Colonic mucosa (tissue), 4 donors: ENCODE measurements around the gene AUTS2. TPM values are rescaled to one million over a fixed set of nuclear protein-coding genes. Genes with fewer than 3 reads are reported as not detected.

Experiments used
- DNase-seq: peaks from one replicate; pipeline ENCODE4 v3.0.0-alpha.2; 2020
- H3K27ac ChIP-seq: fragments of 200-600 bp; one replicate; pipeline ENCODE4 v1.8.0; 2021
- H3K27me3 ChIP-seq: fragments of 200-600 bp; one replicate; pipeline ENCODE4 v1.8.0; 2021
- H3K36me3 ChIP-seq: fragments of 200-600 bp; one replicate; pipeline ENCODE4 v1.8.0; 2021
- H3K4me1 ChIP-seq: fragments of 200-600 bp; one replicate; pipeline ENCODE4 v1.8.0; 2021; ENCODE audit warnings: mild to moderate bottlenecking
- H3K4me3 ChIP-seq: fragments of 200-600 bp; one replicate; pipeline ENCODE4 v1.8.0; 2021
- H3K9ac ChIP-seq, 2 donors: one replicate each; pipeline ENCODE4 v1.7.0; 2013; ENCODE audit warnings: control low read depth in 2 of 2, low read depth in 2 of 2, low read length in 2 of 2
- H3K9me3 ChIP-seq: fragments of 200-600 bp; one replicate; pipeline ENCODE4 v1.8.0; 2021
- intact Hi-C: fragments of 100-400 bp; cut with DNase I; formaldehyde crosslinking; loops from one replicate; pipeline ENCODE4 v1.14.1; 2022
- total RNA-seq, 2 donors: library from RNA; stranded (reverse); fragmentation: NEBNext Ultra II Directional in 1 of 2; extraction: Animal tissue kit (Norgen Biotek cat#: 25700) in 1 of 2; gene quantifications; one replicate each; pipeline ENCODE4 v1.2.1, GENCODE V29; 2021
- TF ChIP-seq, protein P1 (sequence below): fragments of 200-600 bp; IDR thresholded peaks from one replicate; pipeline ENCODE4 v1.8.0; 2022; ENCODE audit warnings: antibody characterized with exemption, mild to moderate bottlenecking
- donor health status: healthy.
- donor health status: DM: no; HTN: no; CAD: no.
- donor health status: DM: no; HTN: no; CAD: no.

AUTS2 gene
- total RNA-seq, 2 donors from 2014 or later: 39.8 to 42.3 TPM

DNA sequence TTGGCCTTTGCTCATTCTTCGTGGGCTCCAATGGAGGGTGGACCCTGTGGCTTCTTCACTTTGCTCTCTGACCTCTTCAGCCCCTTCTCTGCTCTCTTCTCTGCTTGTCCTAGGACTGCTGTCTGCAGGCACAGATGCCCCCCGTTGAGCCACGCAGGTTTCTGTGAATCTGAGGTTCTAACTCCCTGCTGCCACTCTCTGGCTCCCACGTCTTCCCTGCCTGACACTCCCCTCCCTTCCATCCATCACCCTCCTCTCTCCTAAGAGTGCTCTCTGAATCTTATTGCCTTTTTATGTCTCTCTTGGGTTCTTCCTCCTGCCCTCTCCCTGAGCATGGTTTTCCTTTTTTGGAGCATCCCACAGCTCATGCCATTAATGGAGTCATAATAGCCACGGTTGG, 1034.1 kb downstream of the AUTS2 start:
- H3K27ac ChIP-seq: no peak overlapping the region
- DNase-seq: no peak
- TF ChIP-seq, protein P1, sequence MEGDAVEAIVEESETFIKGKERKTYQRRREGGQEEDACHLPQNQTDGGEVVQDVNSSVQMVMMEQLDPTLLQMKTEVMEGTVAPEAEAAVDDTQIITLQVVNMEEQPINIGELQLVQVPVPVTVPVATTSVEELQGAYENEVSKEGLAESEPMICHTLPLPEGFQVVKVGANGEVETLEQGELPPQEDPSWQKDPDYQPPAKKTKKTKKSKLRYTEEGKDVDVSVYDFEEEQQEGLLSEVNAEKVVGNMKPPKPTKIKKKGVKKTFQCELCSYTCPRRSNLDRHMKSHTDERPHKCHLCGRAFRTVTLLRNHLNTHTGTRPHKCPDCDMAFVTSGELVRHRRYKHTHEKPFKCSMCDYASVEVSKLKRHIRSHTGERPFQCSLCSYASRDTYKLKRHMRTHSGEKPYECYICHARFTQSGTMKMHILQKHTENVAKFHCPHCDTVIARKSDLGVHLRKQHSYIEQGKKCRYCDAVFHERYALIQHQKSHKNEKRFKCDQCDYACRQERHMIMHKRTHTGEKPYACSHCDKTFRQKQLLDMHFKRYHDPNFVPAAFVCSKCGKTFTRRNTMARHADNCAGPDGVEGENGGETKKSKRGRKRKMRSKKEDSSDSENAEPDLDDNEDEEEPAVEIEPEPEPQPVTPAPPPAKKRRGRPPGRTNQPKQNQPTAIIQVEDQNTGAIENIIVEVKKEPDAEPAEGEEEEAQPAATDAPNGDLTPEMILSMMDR: no peak
- H3K36me3 ChIP-seq: no peaks in the 10 kb centered on the region
- H3K9ac ChIP-seq: no peak overlapping the region
- H3K4me3 ChIP-seq: no peak overlapping the region
- H3K4me1 ChIP-seq: no peaks in the 10 kb centered on the region
- H3K9me3 ChIP-seq: no peaks in the 10 kb centered on the region
- intact Hi-C loops: no loop called here
- H3K27me3 ChIP-seq: no peaks in the 10 kb centered on the region

DNA sequence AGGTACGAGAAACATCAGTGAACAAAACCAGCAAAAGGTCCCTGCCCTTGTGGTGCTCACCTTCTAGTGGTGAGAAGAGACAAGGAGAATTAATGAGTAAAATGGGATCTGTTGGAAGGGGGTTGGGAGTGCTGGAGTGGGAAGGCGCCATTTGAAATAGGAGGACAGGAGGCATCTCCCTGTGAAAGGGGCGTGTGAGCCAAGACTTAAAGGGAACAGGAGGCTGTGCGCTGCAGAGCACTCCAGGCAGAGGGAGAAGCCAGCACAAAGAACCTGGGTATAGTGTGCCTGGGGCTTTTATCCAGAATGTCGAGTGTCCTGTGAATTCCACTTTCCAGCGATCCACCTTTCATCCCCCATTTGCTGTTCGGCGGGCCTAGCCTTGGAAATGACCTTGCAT, 1035.8 kb downstream of the AUTS2 start:
- DNase-seq: no peak
- intact Hi-C loops: no loop called here
- H3K9me3 ChIP-seq: no peaks in the 10 kb centered on the region
- H3K36me3 ChIP-seq: no peaks in the 10 kb centered on the region
- no peak overlapping the region for H3K9ac ChIP-seq
- TF ChIP-seq, protein P1: no peak
- H3K27me3 ChIP-seq: no peaks in the 10 kb centered on the region
- no peak overlapping the region for H3K27ac ChIP-seq
- no peaks in the 10 kb centered on the region for H3K4me1 ChIP-seq
- no peak overlapping the region for H3K4me3 ChIP-seq

DNA sequence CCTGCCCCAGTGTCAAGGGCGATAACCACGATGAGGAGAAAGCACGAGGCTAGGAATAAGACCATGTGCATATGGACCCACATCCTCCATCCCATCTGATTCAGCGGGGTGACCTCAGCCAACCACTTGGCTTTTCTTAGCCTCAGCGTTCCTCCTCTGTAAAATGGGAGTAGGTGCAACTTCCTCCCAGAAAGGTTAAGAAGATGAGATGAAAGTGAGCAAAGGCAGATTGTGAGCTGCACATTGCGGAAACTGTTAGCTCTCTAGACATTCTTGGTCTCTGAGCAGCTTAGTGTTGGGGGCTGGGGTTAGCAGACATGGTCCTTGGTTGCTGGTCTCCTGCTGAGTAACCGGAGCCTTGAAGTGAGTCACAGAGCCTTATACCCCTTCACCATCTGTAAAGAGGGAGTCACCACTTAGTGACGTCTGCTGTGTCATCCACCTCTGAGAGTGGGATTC, 1036.4 kb downstream of the AUTS2 start:
- no peaks in the 10 kb centered on the region for H3K9me3 ChIP-seq
- DNase-seq: no peak
- no peaks in the 10 kb centered on the region for H3K36me3 ChIP-seq
- H3K4me1 ChIP-seq: no peaks in the 10 kb centered on the region
- no peaks in the 10 kb centered on the region for H3K27me3 ChIP-seq
- intact Hi-C loops: no loop called here
- TF ChIP-seq, protein P1: no peak
- no peak overlapping the region for H3K27ac ChIP-seq
- no peak overlapping the region for H3K4me3 ChIP-seq
- H3K9ac ChIP-seq: no peak overlapping the region

DNA sequence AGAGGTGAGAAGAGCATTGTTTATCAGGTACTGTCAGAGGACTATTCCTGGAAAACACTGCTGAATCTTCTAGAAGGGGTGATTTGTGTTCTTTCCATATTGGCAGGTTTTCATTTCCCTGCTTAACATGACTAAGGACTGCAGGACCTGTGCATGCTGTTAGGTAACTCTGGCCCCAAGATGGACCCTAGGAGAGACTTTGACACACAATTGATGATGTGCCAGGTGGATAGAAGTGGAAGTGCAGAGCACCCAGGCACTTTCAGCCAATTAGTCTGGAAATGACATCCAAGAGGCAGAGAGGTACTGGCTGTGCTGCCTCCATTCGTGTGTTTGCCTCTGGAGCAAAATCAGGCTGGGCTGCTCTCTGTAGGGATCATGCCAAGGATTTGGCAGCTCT, 1037.4 kb downstream of the AUTS2 start:
- intact Hi-C loops: no loop called here

DNA sequence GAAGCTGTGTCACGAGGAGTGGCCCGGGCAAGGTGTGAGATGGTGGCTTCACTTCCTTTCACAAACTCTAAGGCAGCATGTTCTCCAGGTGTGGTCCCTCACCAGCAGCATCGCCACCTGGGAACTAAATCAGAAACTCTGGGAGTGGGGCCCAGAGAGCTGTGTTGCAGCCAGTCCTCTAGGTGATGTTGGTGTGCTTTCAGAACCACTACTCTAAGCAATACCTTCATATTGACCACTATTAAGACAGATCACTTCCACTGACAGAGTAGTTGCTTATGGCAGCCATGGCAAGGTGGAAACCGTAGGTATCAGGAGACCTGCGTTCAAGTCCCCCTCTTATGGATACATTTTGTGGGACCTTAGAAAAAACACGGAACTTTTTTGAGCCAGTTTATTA, 1037.9 kb downstream of the AUTS2 start:
- intact Hi-C loops: no loop called here
- TF ChIP-seq, protein P1: no peak
- DNase-seq: no peak
- Histone ChIP-seq H3K9ac (no peak overlapping the region), H3K4me1 (no peaks in the 10 kb centered on the region), H3K27ac (no peak overlapping the region), H3K9me3 (no peaks in the 10 kb centered on the region), H3K4me3 (no peak overlapping the region), H3K36me3 (no peaks in the 10 kb centered on the region), H3K27me3 (no peaks in the 10 kb centered on the region)

More for the DNA sequence above, 1037.4 kb downstream of the AUTS2 start:
- no peak for DNase-seq
- no peaks in the 10 kb centered on the region for H3K36me3 ChIP-seq
- no peaks in the 10 kb centered on the region for H3K9me3 ChIP-seq
- no peak overlapping the region for H3K9ac ChIP-seq
- H3K4me3 ChIP-seq: no peak overlapping the region
- H3K4me1 ChIP-seq: no peaks in the 10 kb centered on the region
- H3K27me3 ChIP-seq: no peaks in the 10 kb centered on the region
- no peak overlapping the region for H3K27ac ChIP-seq
- TF ChIP-seq, protein P1: no peak

DNA sequence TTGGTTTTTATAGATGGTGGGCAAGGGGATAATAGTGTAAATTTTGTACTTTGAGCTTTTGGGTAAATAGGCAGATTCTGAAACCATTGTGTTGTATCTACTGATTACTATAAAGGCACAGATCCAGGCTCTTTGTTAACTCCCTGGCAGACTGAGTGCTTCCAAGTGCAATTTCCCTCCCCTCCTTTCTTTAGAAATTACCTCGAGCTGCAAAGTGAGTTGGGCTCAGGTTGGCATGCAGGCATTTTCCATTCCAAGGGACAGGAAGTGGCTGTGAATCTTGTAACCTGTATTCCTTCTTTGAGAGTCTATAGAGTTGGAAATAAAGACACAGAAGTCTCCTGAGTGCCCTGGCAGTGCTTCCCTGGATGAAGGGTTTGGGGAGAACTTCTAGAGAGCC, 1039.5 kb downstream of the AUTS2 start:
- TF ChIP-seq, protein P1: no peak
- no peak for DNase-seq
- no peak overlapping the region for H3K27ac ChIP-seq
- H3K9ac ChIP-seq: no peak overlapping the region
- H3K36me3 ChIP-seq: no peaks in the 10 kb centered on the region
- intact Hi-C loops: no loop called here
- no peaks in the 10 kb centered on the region for H3K9me3 ChIP-seq
- H3K4me3 ChIP-seq: no peak overlapping the region
- no peaks in the 10 kb centered on the region for H3K4me1 ChIP-seq
- H3K27me3 ChIP-seq: no peaks in the 10 kb centered on the region
